H9 (cell line): Measurements from ENCODE around the gene TNFRSF6B. TPM values are rescaled to one million over a fixed set of nuclear protein-coding genes. Genes with fewer than 3 reads are reported as not detected.

Experiments
- DNase-seq: peaks from one replicate; pipeline ENCODE4 v3.0.0-alpha.2; 2017
- H2AFZ ChIP-seq: one replicate; pipeline ENCODE4 v1.6.1; 2013; ENCODE audit warnings: mild to moderate bottlenecking, low read length, control low read depth, moderate library complexity
- H2AK5ac ChIP-seq: 2 replicates; pipeline ENCODE4 v1.6.1; 2013; ENCODE audit warnings: low read length, control low read depth, mixed read lengths; ENCODE audit not compliant: insufficient read length
- H2BK120ac ChIP-seq: one replicate; pipeline ENCODE4 v1.6.1; 2013; ENCODE audit warnings: low read depth, mild to moderate bottlenecking, low read length, control low read depth, inconsistent platforms; ENCODE audit not compliant: poor library complexity, severe bottlenecking
- H2BK12ac ChIP-seq: 2 replicates; pipeline ENCODE4 v1.6.1; 2013; ENCODE audit warnings: low read length, control low read depth, mixed read lengths, low read depth; ENCODE audit not compliant: insufficient read length
- H2BK15ac ChIP-seq: 2 replicates; pipeline ENCODE4 v1.6.1; 2013; ENCODE audit warnings: low read depth, low read length, control low read depth
- H2BK20ac ChIP-seq: one replicate; pipeline ENCODE4 v1.6.1; 2013; ENCODE audit warnings: low read depth, mild to moderate bottlenecking, low read length, control low read depth, inconsistent platforms; ENCODE audit not compliant: poor library complexity, severe bottlenecking
- H2BK5ac ChIP-seq: 2 replicates; pipeline ENCODE4 v1.6.1; 2013; ENCODE audit warnings: low read length, control low read depth, mixed read lengths; ENCODE audit not compliant: insufficient read length
- H3K14ac ChIP-seq: 2 replicates; pipeline ENCODE4 v1.6.1; 2013; ENCODE audit warnings: low read length, control low read depth; ENCODE audit not compliant: insufficient read depth
- H3K18ac ChIP-seq: 2 replicates; pipeline ENCODE4 v1.6.1; 2013; ENCODE audit warnings: low read depth, mild to moderate bottlenecking, mixed read lengths, low read length, control low read depth; ENCODE audit not compliant: insufficient read length
- H3K23ac ChIP-seq: 2 replicates; pipeline ENCODE4 v1.6.1; 2013; ENCODE audit warnings: low read length, control low read depth, mixed read lengths, low read depth; ENCODE audit not compliant: insufficient read length
- H3K23me2 ChIP-seq: 2 replicates; pipeline ENCODE4 v1.6.1; 2013; ENCODE audit warnings: low read depth, mild to moderate bottlenecking, mixed read lengths, low read length, control low read depth; ENCODE audit not compliant: insufficient read length, poor library complexity, severe bottlenecking
- H3K27ac ChIP-seq: 2 replicates; pipeline ENCODE4 v1.5.1; 2013; ENCODE audit warnings: low read length, control low read depth, mixed read lengths, low read depth; ENCODE audit not compliant: insufficient read length
- H3K27me3 ChIP-seq: 2 replicates; pipeline ENCODE4 v1.6.1; 2013; ENCODE audit warnings: low read length, control low read depth, inconsistent platforms; ENCODE audit not compliant: insufficient read depth
- H3K4ac ChIP-seq: 2 replicates; pipeline ENCODE4 v1.6.1; 2013; ENCODE audit warnings: low read depth, mild to moderate bottlenecking, control low read depth, inconsistent platforms, low read length, moderate library complexity
- H3K4me1 ChIP-seq: 2 replicates; pipeline ENCODE4 v1.6.1; 2013; ENCODE audit warnings: low read length, control low read depth, inconsistent platforms; ENCODE audit not compliant: insufficient read depth
- H3K4me2 ChIP-seq: 2 replicates; pipeline ENCODE4 v1.6.1; 2013; ENCODE audit warnings: low read length, control low read depth, mixed read lengths; ENCODE audit not compliant: insufficient read length, insufficient read depth
- H3K56ac ChIP-seq: 2 replicates; pipeline ENCODE4 v1.6.1; 2013; ENCODE audit warnings: low read depth, mild to moderate bottlenecking, mixed read lengths, low read length, control low read depth; ENCODE audit not compliant: insufficient read length
- H3K79me1 ChIP-seq: 2 replicates; pipeline ENCODE4 v1.6.1; 2013; ENCODE audit warnings: low read depth, mild to moderate bottlenecking, moderate library complexity, low read length, control low read depth, inconsistent platforms; ENCODE audit not compliant: insufficient read depth, poor library complexity, severe bottlenecking
- H3K79me2 ChIP-seq: 2 replicates; pipeline ENCODE4 v1.6.1; 2013; ENCODE audit warnings: low read length, control low read depth, inconsistent platforms; ENCODE audit not compliant: insufficient read depth
- H3K9ac ChIP-seq: 2 replicates; pipeline ENCODE4 v1.6.1; 2013; ENCODE audit warnings: low read length, control low read depth, mixed read lengths; ENCODE audit not compliant: insufficient read length; ENCODE audit errors: extremely low read depth
- H3K9me3 ChIP-seq: one replicate; pipeline ENCODE4 v1.6.1; 2013; ENCODE audit warnings: low read depth, low read length, inconsistent platforms; ENCODE audit not compliant: control insufficient read depth
- H3T11ph ChIP-seq: one replicate; pipeline ENCODE4 v1.6.1; 2013; ENCODE audit warnings: mild to moderate bottlenecking, low read length, control low read depth, inconsistent platforms
- H4K20me1 ChIP-seq: one replicate; pipeline ENCODE4 v1.6.1; 2013; ENCODE audit not compliant: control insufficient read depth, insufficient read length, insufficient read depth
- H4K5ac ChIP-seq: 2 replicates; pipeline ENCODE4 v1.6.1; 2013; ENCODE audit warnings: low read depth, mild to moderate bottlenecking, mixed read lengths, low read length, control low read depth; ENCODE audit not compliant: insufficient read length
- H4K8ac ChIP-seq: replicated peaks from 2 replicates; pipeline ENCODE4 v1.6.1; 2013; ENCODE audit warnings: low read length, control low read depth, mixed read lengths, low read depth; ENCODE audit not compliant: insufficient read length
- H4K91ac ChIP-seq: 2 replicates; pipeline ENCODE4 v1.6.1; 2013; ENCODE audit warnings: low read depth, mild to moderate bottlenecking, moderate library complexity, mixed read lengths, low read length, control low read depth; ENCODE audit not compliant: insufficient read length
- H3K27ac Mint-ChIP-seq, 3 experiments: 2 replicates in 2 of 3; 3 replicates in 1 of 3; pipeline ENCODE4 v1.8.0; 2020 to 2021; ENCODE audit warnings: mixed read lengths in 3 of 3, mild to moderate bottlenecking in 1 of 3, moderate library complexity in 1 of 3
- H3K27me3 Mint-ChIP-seq: 2 replicates; pipeline ENCODE4 v1.8.0; 2021; ENCODE audit warnings: low read depth, mild to moderate bottlenecking, moderate library complexity, mixed read lengths
- H3K36me3 Mint-ChIP-seq, 3 experiments: 2 replicates in 2 of 3; 3 replicates in 1 of 3; pipeline ENCODE4 v1.8.0; 2020 to 2021; ENCODE audit warnings: low read depth in 3 of 3, mixed read lengths in 3 of 3; ENCODE audit not compliant: insufficient read depth in 1 of 3
- H3K4me1 Mint-ChIP-seq, 2 experiments: 2 replicates each; pipeline ENCODE4 v1.8.0; 2020; ENCODE audit warnings: mixed read lengths in 2 of 2
- H3K4me3 Mint-ChIP-seq, 2 experiments: 2 replicates in 1 of 2; 3 replicates in 1 of 2; pipeline ENCODE4 v1.8.0; 2020 to 2021; ENCODE audit warnings: mild to moderate bottlenecking in 2 of 2, mixed read lengths in 2 of 2, moderate library complexity in 1 of 2
- H3K9me3 Mint-ChIP-seq, 2 experiments: 2 replicates in 1 of 2; 3 replicates in 1 of 2; pipeline ENCODE4 v1.8.0; 2020; ENCODE audit warnings: mild to moderate bottlenecking in 2 of 2, mixed read lengths in 2 of 2, moderate library complexity in 1 of 2
- CTCF ChIP-seq: fragments of 200-600 bp; sonication (generic); conservative IDR thresholded peaks from 3 replicates; pipeline ENCODE4 v1.8.0; 2021; ENCODE audit warnings: antibody characterized with exemption, mild to moderate bottlenecking
- WGBS: extraction: QIAGEN DNeasy Blood & Tissue Kit; methylation state at CpG from one replicate; pipeline ENCODE4 v1.1.7; 2013; ENCODE audit warnings: missing lambda C conversion rate, low lambda C conversion rate, mixed read lengths; ENCODE audit not compliant: insufficient read length; ENCODE audit errors: extremely low coverage; 5-methylcytosine and 5-hydroxymethylcytosine counted together
- total RNA-seq: library from RNA; stranded (reverse); gene quantifications from 2 replicates; pipeline ENCODE4 v1.2.1, GENCODE V29; 2021

TNFRSF6B gene
- total RNA-seq, 1 experiment from 2014 or later = not detected

- WGBS = no CpG with 5 or more reads among the region's 15 CpGs
- Histone ChIP-seq H3K23me2 (peaks cover 10% of the 10 kb centered on the region), H3K4ac (no peak overlapping the region), H2BK15ac (no peak overlapping the region), H2BK12ac (no peak overlapping the region), H4K91ac (peak overlapping the region; percentile 63), H2AK5ac (no peak overlapping the region), H3K9me3 (no peaks in the 10 kb centered on the region), H3K4me2 (peak overlapping the region; percentile 57), H3K27ac (no peak overlapping the region), H3K14ac (peak overlapping the region; percentile 88; the same call in 1 of the 2 replicates), H2BK5ac (no peak overlapping the region), H3K23ac (no peak overlapping the region), H4K5ac (no peak overlapping the region), H3K27me3 (no peaks in the 10 kb centered on the region), H4K20me1 (no peaks in the 10 kb centered on the region), H2BK120ac (no peak overlapping the region), H3K9ac (peak overlapping the region; percentile 53), H3K79me1 (no peaks in the 10 kb centered on the region), H3T11ph (no peak overlapping the region), H3K56ac (no peak overlapping the region), H3K79me2 (no peaks in the 10 kb centered on the region), H2AFZ (no peak overlapping the region), H2BK20ac (no peak overlapping the region), H3K4me1 (no peaks in the 10 kb centered on the region; the same call in 1 of the 2 replicates), H4K8ac (no peak overlapping the region), H3K18ac (peak overlapping the region; percentile 13)
- Mint-ChIP-seq H3K4me1 (peaks cover 19 to 28% of the 10 kb centered on the region in 2 experiments), H3K36me3 (no peaks in the 10 kb centered on the region; a peak in 1 of 7 replicates), H3K27me3 (peaks cover 5% of the 10 kb centered on the region), H3K4me3 (peak overlapping the region; percentile 73 to 84), H3K27ac (peak overlapping the region; percentile 98), H3K9me3 (no peaks in the 10 kb centered on the region)
- TF ChIP-seq CTCF = no peak
- DNase-seq = no peak
Observed at GRCh38 chr20:63653974-63654668, 42.3 kb upstream of the TNFRSF6B start.
